Measurements from ENCODE around the gene CHL1.

Gene CHL1

DNA sequence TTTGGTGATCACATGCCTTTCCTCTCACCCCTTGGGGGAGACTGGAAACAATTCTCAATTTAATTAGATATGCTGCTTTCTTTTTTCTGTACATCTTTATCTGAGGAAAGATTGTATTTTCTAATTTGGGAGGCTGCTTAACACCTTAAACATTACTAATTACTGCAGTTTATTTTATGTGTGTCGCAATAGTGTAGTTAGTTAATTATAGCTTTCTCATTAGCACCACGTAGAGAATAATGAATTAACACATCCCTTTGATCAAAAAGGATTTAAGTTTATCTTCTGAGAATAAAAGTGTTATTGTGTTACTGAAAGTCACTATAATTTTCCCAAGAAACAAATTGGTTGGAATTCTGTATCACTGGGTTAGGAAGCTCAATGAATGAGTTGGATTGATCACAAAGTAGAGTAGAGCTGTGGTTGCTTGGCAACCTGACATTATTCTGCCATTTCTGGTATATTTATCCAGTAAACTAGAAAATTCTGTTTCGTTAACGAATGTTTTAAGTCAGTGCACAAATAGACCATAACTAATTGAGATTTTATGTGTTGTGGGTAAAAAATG is 4.3 kb downstream of the CHL1 start:
- no peak for DNase-seq (ENCODE audit: low spot score in 2 of 2)
- peaks cover 6% of the 10 kb centered on the region for H3K9me3 Mint-ChIP-seq
- H3K27ac Mint-ChIP-seq = no peak overlapping the region
- H3K4me3 Mint-ChIP-seq = no peak overlapping the region
- no peaks in the 10 kb centered on the region for H3K4me1 Mint-ChIP-seq
- H3K36me3 Mint-ChIP-seq = no peaks in the 10 kb centered on the region
- no peak for ATAC-seq

DNA sequence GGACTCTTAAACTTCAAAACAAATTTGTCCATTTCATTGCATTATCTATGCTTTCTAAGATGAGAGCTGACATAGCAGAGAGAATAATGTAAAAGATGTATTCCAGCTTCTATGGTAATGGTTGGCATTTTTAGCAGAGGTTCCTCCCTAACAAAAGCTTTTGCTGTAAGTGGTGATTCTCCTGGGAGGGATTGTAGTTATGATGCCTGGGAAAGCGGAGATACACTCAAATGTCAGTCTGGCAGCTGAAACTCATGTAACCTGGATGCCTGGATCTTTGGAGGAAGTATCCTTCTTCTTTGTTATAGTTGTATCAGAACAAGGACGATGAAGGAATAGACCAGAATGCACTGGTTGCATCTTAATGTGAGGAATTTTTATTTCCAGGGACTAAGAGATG is 7.5 kb downstream of the CHL1 start:
- H3K4me1 Mint-ChIP-seq = no peaks in the 10 kb centered on the region
- H3K4me3 Mint-ChIP-seq = no peak overlapping the region
- H3K27ac Mint-ChIP-seq = no peak overlapping the region
- no peaks in the 10 kb centered on the region for H3K36me3 Mint-ChIP-seq
- DNase-seq (ENCODE audit: low spot score in 2 of 2) (no peak), ATAC-seq (no peak)
- H3K9me3 Mint-ChIP-seq = peaks cover 2% of the 10 kb centered on the region

DNA sequence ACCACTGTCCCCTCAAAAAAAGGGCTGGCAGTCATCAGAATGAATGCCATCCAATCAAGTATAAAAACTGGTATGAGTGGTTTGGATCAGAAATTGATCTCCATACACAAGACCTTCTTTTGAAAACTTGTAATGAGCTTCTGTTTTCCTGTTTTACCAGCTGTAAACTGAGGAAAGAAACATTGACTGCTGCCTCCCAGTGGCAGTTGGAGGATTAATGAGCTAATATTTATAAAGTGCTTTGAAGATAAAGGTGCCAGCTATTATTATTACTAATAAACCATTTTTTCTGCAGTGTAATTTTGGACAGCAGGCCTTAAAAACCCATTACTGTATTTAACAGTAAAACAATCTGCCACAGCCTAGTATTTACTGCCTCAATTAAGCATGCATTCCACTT is 11.4 kb downstream of the CHL1 start:
- H3K36me3 Mint-ChIP-seq = no peaks in the 10 kb centered on the region
- peaks cover 2% of the 10 kb centered on the region for H3K9me3 Mint-ChIP-seq
- H3K27ac Mint-ChIP-seq = no peak overlapping the region
- no peak overlapping the region for H3K4me3 Mint-ChIP-seq
- no peaks in the 10 kb centered on the region for H3K4me1 Mint-ChIP-seq
- DNase-seq (ENCODE audit: low spot score in 2 of 2) (no peak), ATAC-seq (no peak)

DNA sequence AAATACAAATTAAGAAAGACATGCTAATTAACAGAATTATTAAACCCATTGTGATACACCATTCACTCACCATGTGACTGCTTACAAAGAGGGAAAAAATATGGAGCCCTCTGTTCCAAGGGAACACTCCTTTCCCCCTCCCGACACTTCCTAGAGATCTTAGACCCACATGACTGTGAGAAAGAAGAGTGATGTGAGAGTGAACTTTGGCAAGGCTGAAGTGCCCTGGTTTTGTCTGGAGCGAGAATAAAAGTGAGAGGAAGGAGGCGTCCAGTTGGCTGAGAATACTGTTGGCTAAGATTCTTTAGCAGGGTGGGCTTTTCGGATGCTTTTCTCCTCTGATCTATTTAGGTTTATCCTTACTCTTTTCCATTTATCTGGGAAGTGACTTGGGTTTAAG is 14.1 kb downstream of the CHL1 start:
- Mint-ChIP-seq H3K27ac (no peak overlapping the region), H3K4me3 (no peak overlapping the region), H3K4me1 (no peaks in the 10 kb centered on the region), H3K36me3 (no peaks in the 10 kb centered on the region), H3K9me3 (peaks cover 4% of the 10 kb centered on the region)
- DNase-seq (ENCODE audit: low spot score in 2 of 2) (no peak), ATAC-seq (no peak)

DNA sequence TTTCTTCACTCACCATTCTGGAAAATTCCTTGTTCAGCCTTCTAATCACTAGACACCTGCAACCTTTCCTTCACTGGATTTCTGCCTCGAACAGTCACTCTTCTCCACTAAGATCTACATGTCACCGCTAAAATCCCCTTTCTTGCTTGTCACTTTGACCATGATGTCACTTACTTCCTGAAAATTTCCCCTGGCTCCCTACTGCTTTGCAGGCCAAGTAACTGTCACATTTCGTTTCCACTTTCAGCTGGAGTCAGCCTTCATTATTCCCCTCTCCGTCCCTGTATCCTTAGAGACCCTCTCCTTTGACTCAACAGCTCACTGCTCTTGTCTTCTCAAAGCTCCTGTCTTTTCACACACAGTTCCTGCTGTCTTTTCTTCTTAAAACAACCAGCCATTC is 15.9 kb downstream of the CHL1 start:
- no peak for ATAC-seq
- no peak for DNase-seq (ENCODE audit: low spot score in 2 of 2)
- Mint-ChIP-seq H3K36me3 (no peaks in the 10 kb centered on the region), H3K4me3 (no peak overlapping the region), H3K27ac (no peak overlapping the region), H3K9me3 (peaks cover 4% of the 10 kb centered on the region), H3K4me1 (no peaks in the 10 kb centered on the region)

DNA sequence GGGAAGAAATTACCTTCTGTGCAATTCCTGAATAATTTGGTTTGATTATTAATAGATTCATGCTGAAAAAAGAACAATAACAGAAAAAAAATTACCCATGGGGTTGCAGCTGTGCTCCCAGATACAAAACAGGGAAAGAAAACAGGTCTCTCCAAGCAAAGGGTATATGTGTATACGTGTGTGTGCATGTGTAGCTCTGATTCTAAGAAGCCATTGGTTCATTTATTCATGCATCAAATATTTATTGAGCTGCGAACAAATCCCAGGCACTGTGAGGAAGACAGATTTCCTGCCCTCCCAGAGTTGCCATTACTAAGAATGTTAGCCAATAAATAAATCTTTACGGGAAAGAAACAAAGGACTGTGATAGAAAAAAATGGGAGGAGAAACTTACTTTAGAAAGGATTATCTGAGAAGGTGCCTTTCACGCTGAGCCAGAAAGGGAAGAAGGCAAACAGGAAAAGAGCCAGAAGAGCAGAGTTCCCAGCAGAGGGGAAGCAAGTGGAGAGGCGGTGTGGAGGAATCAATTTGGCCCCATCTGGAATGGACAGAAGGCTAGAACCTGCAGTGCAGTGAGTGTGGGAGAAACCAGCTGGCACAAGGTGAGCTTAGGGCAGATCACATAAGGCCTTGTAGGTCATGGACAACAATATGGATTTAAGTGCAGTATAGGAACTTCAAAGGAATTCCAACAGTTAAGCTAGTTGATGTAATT is 20.7 kb downstream of the CHL1 start:
- no peaks in the 10 kb centered on the region for H3K36me3 Mint-ChIP-seq
- H3K4me3 Mint-ChIP-seq = no peak overlapping the region
- no peak for DNase-seq (ENCODE audit: low spot score in 2 of 2)
- no peak overlapping the region for H3K27ac Mint-ChIP-seq
- H3K9me3 Mint-ChIP-seq = peaks cover 7% of the 10 kb centered on the region
- ATAC-seq = no peak
- no peaks in the 10 kb centered on the region for H3K4me1 Mint-ChIP-seq

DNA sequence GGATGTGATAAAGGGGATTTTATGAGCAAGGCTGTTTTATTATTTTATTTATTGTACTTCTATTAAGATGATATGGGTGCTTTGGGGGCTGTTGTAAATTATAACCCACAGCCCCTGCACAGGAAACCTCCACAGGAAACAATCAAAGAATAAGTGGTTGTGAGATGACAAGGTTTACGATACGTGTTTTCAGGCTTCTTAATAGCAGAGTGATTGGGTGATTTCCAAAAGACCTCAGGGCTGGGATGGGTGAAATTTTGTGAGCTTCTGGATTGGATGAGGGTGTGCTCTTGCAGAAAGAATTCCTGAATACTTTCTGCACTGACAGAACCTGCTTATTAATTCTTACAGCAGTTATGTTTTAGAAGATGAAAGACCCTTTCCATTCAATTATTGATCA is 21.4 kb downstream of the CHL1 start:
- Mint-ChIP-seq H3K27ac (no peak overlapping the region), H3K4me1 (no peaks in the 10 kb centered on the region), H3K36me3 (no peaks in the 10 kb centered on the region), H3K9me3 (peaks cover 7% of the 10 kb centered on the region), H3K4me3 (no peak overlapping the region)
- no peak for ATAC-seq
- no peak for DNase-seq (ENCODE audit: low spot score in 2 of 2)

DNA sequence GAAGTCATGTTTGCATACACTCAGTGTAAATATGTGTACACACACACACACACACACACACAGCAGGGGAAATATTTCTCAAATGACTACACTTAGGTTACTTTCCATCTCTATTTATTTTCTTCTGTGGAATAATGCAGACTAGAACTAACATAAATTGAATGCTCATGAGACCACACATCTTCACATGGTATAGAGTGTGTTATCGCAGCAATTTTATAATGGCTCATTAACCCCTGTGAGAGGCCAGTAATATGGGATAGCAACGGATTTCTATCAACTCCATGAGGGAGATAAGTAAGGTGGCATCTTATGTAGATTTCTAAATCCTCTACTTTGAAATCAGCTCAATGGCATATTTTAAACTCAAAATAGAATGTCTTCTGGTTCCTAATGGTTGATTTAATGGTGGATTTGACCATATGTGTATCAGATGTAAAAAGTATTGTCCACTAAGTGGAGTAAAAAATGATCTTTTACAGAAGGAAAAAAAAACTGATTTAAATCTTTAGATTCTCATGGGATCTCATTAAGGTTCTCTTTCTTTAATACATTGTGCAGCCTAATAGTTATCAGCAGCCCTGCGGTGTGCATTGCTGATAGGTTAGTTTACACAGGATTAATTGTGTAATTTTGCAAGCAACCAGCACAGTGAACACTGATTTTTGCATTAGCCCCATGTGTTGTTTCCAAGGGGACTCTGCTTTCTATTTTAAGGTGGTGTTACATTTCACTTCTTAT is 32.0 kb downstream of the CHL1 start:
- H3K27ac Mint-ChIP-seq = no peak overlapping the region
- H3K9me3 Mint-ChIP-seq = peaks cover 1% of the 10 kb centered on the region
- H3K36me3 Mint-ChIP-seq = no peaks in the 10 kb centered on the region
- DNase-seq (ENCODE audit: low spot score in 2 of 2) (no peak), ATAC-seq (no peak)
- no peaks in the 10 kb centered on the region for H3K4me1 Mint-ChIP-seq
- no peak overlapping the region for H3K4me3 Mint-ChIP-seq

DNA sequence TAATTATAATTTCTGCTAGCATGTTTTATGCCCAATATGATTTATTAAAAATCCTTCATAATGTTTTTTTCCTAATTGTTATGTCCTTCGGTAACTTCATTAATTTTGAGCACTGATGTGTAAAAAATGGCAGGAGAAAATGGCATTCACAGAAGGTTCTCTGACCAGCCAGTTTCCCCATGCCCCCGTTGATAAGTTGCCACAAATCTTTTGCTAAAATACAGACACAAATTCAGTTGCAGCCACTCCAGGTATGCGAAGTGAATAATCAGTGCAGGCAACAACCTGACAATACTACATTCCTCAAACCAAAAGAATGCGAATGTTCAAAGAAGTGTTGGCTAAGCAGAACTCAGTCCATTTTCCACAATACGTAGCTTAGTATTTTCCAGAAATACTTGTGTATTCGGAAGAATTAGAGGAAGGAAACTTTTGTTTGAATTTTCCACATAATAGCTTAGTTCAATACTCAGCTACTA is 32.7 kb downstream of the CHL1 start:
- no peaks in the 10 kb centered on the region for H3K9me3 Mint-ChIP-seq
- no peaks in the 10 kb centered on the region for H3K36me3 Mint-ChIP-seq
- DNase-seq (ENCODE audit: low spot score in 2 of 2) = no peak
- H3K4me3 Mint-ChIP-seq = no peak overlapping the region
- no peak overlapping the region for H3K27ac Mint-ChIP-seq
- H3K4me1 Mint-ChIP-seq = no peaks in the 10 kb centered on the region
- ATAC-seq = no peak

DNA sequence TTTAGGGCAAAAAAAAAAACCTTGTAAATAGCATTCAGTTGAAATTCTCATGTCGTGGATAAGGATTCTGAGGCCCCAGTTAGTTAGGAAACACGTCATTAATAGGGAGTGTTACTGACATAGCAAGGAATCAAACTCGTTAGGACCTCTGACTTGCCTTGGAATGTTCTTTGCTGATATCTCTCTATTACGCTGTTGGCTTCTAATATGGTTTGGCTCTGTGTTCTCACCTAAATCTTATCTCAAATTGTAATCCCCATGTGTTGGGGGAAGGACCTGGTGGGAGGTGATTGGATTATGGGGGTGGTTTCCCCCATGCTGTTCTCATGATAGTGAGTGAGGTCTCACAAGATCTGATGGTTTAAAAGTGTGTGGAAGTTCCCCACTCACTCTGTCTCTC is 40.3 kb downstream of the CHL1 start:
- Mint-ChIP-seq H3K27ac (no peak overlapping the region), H3K36me3 (no peaks in the 10 kb centered on the region), H3K4me3 (no peak overlapping the region), H3K4me1 (no peaks in the 10 kb centered on the region), H3K9me3 (peaks cover 2% of the 10 kb centered on the region)
- DNase-seq (ENCODE audit: low spot score in 2 of 2) (no peak), ATAC-seq (no peak)

DNA sequence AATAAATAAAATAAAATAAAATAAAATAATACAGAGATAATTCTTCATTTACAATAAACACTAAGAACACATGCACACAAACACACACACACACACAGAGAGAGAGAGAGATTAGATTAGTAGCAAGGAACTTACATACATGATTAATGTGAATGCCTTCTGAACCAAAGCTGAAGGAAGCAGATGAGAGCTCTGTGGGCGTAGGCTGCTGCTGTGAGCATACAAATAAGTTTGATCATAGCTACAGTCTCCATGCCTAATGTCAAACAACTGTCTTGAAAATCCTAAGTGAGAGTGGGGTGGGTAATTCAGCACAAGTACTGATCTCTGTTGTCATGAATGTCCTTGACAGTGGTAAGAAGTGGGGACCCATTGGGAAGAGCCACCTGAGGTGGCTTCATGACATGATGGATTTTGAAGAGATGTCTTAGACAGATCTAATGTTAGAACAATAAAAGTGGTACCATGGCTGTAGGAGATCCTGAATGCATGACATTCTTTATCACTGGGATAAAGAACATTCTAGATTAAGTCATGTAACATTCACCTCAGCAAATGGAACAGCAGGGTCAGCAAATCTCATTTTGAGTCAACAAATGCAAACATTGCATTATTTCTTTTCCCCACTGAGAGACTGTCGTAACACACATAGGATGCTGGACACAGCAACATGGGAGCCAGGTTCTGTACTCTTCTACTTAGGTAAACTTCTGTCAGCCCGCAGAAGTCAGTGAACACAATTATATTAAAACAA is 46.2 kb downstream of the CHL1 start:
- Mint-ChIP-seq H3K36me3 (no peaks in the 10 kb centered on the region), H3K27ac (no peak overlapping the region), H3K4me1 (no peaks in the 10 kb centered on the region), H3K4me3 (no peak overlapping the region), H3K9me3 (peaks cover 3% of the 10 kb centered on the region)
- DNase-seq (ENCODE audit: low spot score in 2 of 2) (no peak), ATAC-seq (no peak)

DNA sequence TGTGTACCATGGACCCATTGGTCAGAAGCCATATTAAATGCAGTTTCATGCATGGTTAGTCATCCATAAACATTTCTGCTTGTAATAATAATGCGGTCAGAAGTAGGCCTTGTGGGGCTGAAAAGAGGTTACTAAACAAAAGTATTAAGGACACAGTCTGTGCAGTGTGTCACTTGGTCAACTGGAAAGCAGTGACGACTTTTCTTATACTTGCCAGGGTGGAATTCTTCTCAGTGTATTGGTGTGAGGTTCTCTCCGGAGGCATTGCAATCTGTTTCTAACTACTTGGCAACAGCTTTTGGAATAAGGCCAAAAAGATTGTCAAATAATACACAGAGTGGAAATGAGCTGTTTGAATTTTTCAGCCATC is 46.8 kb downstream of the CHL1 start:
- no peaks in the 10 kb centered on the region for H3K4me1 Mint-ChIP-seq
- no peaks in the 10 kb centered on the region for H3K36me3 Mint-ChIP-seq
- no peak overlapping the region for H3K4me3 Mint-ChIP-seq
- ATAC-seq (no peak), DNase-seq (ENCODE audit: low spot score in 2 of 2) (no peak)
- no peak overlapping the region for H3K27ac Mint-ChIP-seq
- peaks cover 3% of the 10 kb centered on the region for H3K9me3 Mint-ChIP-seq

DNA sequence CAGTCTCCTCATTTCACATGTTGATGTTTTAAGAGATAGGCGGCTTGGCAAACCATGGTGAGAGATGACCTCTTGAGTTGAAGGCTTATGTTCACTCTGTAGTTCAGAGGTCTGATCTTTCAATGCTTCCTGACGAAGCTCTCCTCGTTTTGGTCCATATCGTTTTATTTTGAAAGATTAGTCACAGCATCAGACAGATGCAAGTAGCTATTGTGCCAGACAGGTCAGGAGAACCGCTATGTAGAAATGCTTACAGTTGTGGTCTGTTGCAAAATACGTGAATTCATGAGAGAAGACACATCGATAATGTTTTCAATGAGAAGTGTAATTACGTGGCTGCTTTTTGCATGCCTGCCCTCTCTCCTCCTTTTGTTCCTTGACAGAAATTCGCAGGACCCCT is 47.5 kb downstream of the CHL1 start:
- no peak overlapping the region for H3K4me3 Mint-ChIP-seq
- H3K27ac Mint-ChIP-seq = no peak overlapping the region
- no peak for ATAC-seq
- no peaks in the 10 kb centered on the region for H3K4me1 Mint-ChIP-seq
- DNase-seq (ENCODE audit: low spot score in 2 of 2) = no peak
- H3K9me3 Mint-ChIP-seq = peaks cover 3% of the 10 kb centered on the region
- no peaks in the 10 kb centered on the region for H3K36me3 Mint-ChIP-seq

DNA sequence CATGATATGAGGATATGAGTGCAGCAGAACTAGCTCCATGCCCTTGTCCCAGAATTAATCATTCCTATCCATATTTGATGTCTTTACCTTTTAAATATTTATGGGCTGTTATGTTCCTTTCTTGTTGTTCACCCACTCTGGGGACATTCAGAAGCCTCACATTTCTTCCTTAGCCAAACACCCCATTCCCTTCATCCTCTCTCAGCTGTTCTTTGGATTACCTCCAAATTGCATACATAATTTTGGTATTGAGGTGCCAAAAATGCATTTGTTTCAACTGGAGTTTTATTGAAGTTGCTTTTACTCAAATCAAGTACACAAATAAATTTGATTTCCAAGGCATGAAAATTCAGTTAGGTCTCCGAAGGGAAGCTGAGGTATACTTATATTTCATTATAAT is 51.4 kb downstream of the CHL1 start:
- no peaks in the 10 kb centered on the region for H3K36me3 Mint-ChIP-seq
- no peak overlapping the region for H3K27ac Mint-ChIP-seq
- ATAC-seq (no peak), DNase-seq (ENCODE audit: low spot score in 2 of 2) (no peak)
- H3K4me1 Mint-ChIP-seq = no peaks in the 10 kb centered on the region
- H3K4me3 Mint-ChIP-seq = no peak overlapping the region
- no peaks in the 10 kb centered on the region for H3K9me3 Mint-ChIP-seq

DNA sequence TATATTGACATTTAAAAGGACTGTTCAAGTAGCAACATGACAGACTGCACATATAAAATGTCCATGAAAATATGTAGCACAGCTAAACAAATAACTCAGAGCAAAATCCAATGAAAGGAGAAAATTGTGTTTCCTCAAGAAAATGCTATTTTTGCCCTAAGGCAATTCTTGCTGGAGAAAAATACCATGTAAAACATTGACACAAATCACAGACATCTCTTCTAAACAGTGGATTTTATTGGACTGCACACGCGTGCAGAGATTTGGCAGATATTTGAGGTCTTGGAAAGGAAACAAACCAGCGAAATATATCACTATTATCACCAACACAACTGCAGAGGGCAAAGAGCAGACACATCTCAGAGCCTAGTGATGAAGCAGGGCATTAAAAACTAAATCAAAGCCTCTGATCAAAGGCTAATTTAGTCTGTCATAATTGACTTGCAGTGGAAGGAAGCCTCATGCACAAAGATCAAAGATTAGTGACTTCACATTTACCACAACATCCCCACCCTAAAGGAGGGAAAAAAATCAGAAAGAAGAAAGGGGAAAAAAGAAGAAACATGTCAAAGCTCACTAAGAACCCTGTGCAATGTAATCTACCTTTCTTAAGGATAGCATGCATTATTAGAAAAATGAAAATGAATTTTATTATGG is 52.4 kb downstream of the CHL1 start:
- DNase-seq (ENCODE audit: low spot score in 2 of 2) (no peak), ATAC-seq (no peak)
- Mint-ChIP-seq H3K9me3 (no peaks in the 10 kb centered on the region), H3K4me1 (no peaks in the 10 kb centered on the region), H3K36me3 (no peaks in the 10 kb centered on the region), H3K27ac (no peak overlapping the region), H3K4me3 (no peak overlapping the region)
